ENCODE data around the gene GTF3C2.

The GTF3C2 gene

GRCh38 chr2:27356382-27357181 is at the start of gene GTF3C2:
TSS of gene GTF3C2 (minus strand) at chr2:27356764. CDS start at chr2:27343554, 13,210 bp downstream.
- peak; percentile 85 for DNase-seq (ENCODE audit: low read depth)

- no peak for DNase-seq (ENCODE audit: low read depth)
These were observed 44.0 kb upstream of the GTF3C2 start for GRCh38 chr2:27400348-27401135.

GRCh38 chr2:27398962-27399361 is 42.4 kb upstream of the GTF3C2 start:
- DNase-seq (ENCODE audit: low read depth) = no peak

GRCh38 chr2:27393225-27393624 is 36.7 kb upstream of the GTF3C2 start:
- no peak for DNase-seq (ENCODE audit: low read depth)

GRCh38 chr2:27390822-27391679 is 34.5 kb upstream of the GTF3C2 start:
- DNase-seq (ENCODE audit: low read depth) = no peak

GRCh38 chr2:27381577-27382181 is 25.1 kb upstream of the GTF3C2 start:
- no peak for DNase-seq (ENCODE audit: low read depth)

GRCh38 chr2:27380626-27381545 is 24.3 kb upstream of the GTF3C2 start, which contains the start of gene ZNF513:
TSS of gene ZNF513 (minus strand) at chr2:27380734. CDS start at chr2:27380526, 208 bp downstream.
- peak; percentile 88 for DNase-seq (ENCODE audit: low read depth)

GRCh38 chr2:27379836-27380625 is 23.5 kb upstream of the GTF3C2 start:
- no peak for DNase-seq (ENCODE audit: low read depth)

GRCh38 chr2:27379383-27379835 is 22.8 kb upstream of the GTF3C2 start:
- DNase-seq (ENCODE audit: low read depth) = no peak

- no peak for DNase-seq (ENCODE audit: low read depth)
These were observed 22.3 kb upstream of the GTF3C2 start for GRCh38 chr2:27378809-27379290.

GRCh38 chr2:27378096-27378808 is 21.7 kb upstream of the GTF3C2 start:
- DNase-seq (ENCODE audit: low read depth) = no peak

- DNase-seq (ENCODE audit: low read depth) = no peak
These were observed 21.1 kb upstream of the GTF3C2 start for GRCh38 chr2:27377618-27378095.

- no peak for DNase-seq (ENCODE audit: low read depth)
These were observed 20.5 kb upstream of the GTF3C2 start for GRCh38 chr2:27376866-27377617.

GRCh38 chr2:27376151-27376865 is 19.7 kb upstream of the GTF3C2 start:
- no peak for DNase-seq (ENCODE audit: low read depth)

- no peak for DNase-seq (ENCODE audit: low read depth)
These were observed 19.0 kb upstream of the GTF3C2 start for GRCh38 chr2:27375513-27376099.

GRCh38 chr2:27373567-27373966 is 17.0 kb upstream of the GTF3C2 start:
- DNase-seq (ENCODE audit: low read depth) = no peak

GRCh38 chr2:27372937-27373336 is 16.4 kb upstream of the GTF3C2 start:
- DNase-seq (ENCODE audit: low read depth) = no peak

Measured in activated T-cell treated with anti-CD3 and anti-CD28 coated beads for 48 hours (primary cell).